HG03097 (cell line): Measurements from ENCODE around the gene PKLR.
"Not testable (repeated sequence)": the region's sequence is repeated elsewhere in the genome, so short reads cannot be mapped to it uniquely, and the experiment has no call there.

Experiments used
- ATAC-seq: cut with Tn5 transposase; IDR thresholded peaks from one replicate; pipeline ENCODE4 v1.9.1; 2021; ENCODE audit not compliant: unreplicated experiment, low FRiP score

Gene PKLR

GRCh38 chr1:155301342-155301841, at the start of gene PKLR:
Gene PKLR, minus strand, starts transcription at chr1:155301438. Its CDS starts 43 bp downstream, at chr1:155301395.
- ATAC-seq: no peak

- ATAC-seq: no peak
Observed at GRCh38 chr1:155342842-155343241, 41.6 kb upstream of the PKLR start.

- ATAC-seq: no peak
Observed at GRCh38 chr1:155339515-155340097, 38.4 kb upstream of the PKLR start.

- ATAC-seq: no peak
Observed at GRCh38 chr1:155334962-155335361, 33.7 kb upstream of the PKLR start.

GRCh38 chr1:155329980-155330598, 28.9 kb upstream of the PKLR start:
- no peak for ATAC-seq

GRCh38 chr1:155328856-155329255, 27.6 kb upstream of the PKLR start:
- not testable (repeated sequence) for ATAC-seq

- ATAC-seq: no peak
Observed at GRCh38 chr1:155327981-155328380, 26.7 kb upstream of the PKLR start.

- no peak for ATAC-seq
Observed at GRCh38 chr1:155326631-155327037, 25.4 kb upstream of the PKLR start.

- no peak for ATAC-seq
Observed at GRCh38 chr1:155326020-155326526, 24.8 kb upstream of the PKLR start.

- no peak for ATAC-seq
Observed at GRCh38 chr1:155325603-155325893, 24.3 kb upstream of the PKLR start.

GRCh38 chr1:155324717-155325602, 23.7 kb upstream of the PKLR start:
- no peak for ATAC-seq

- peak; percentile 55 for ATAC-seq
Observed at GRCh38 chr1:155324037-155324716, 22.9 kb upstream of the PKLR start.

GRCh38 chr1:155323729-155324036, 22.4 kb upstream of the PKLR start:
- ATAC-seq: peak; percentile 25

GRCh38 chr1:155322953-155323728, 21.9 kb upstream of the PKLR start:
- peak; percentile 34 for ATAC-seq

- ATAC-seq: no peak
Observed at GRCh38 chr1:155322571-155322952, 21.3 kb upstream of the PKLR start.

GRCh38 chr1:155321639-155322503, 20.6 kb upstream of the PKLR start:
- no peak for ATAC-seq

GRCh38 chr1:155320661-155321617, 19.7 kb upstream of the PKLR start, which contains the start of gene RUSC1:
Gene RUSC1, plus strand, starts transcription at chr1:155320894. Its CDS starts 880 bp downstream, at chr1:155321774.
- ATAC-seq: no peak

GRCh38 chr1:155320252-155320651, 19.0 kb upstream of the PKLR start:
- ATAC-seq: no peak
